ENCODE data around the gene COX5A.
A peak's percentile ranks its signal among the peaks of the same experiment; 100 is the strongest.

DNA sequence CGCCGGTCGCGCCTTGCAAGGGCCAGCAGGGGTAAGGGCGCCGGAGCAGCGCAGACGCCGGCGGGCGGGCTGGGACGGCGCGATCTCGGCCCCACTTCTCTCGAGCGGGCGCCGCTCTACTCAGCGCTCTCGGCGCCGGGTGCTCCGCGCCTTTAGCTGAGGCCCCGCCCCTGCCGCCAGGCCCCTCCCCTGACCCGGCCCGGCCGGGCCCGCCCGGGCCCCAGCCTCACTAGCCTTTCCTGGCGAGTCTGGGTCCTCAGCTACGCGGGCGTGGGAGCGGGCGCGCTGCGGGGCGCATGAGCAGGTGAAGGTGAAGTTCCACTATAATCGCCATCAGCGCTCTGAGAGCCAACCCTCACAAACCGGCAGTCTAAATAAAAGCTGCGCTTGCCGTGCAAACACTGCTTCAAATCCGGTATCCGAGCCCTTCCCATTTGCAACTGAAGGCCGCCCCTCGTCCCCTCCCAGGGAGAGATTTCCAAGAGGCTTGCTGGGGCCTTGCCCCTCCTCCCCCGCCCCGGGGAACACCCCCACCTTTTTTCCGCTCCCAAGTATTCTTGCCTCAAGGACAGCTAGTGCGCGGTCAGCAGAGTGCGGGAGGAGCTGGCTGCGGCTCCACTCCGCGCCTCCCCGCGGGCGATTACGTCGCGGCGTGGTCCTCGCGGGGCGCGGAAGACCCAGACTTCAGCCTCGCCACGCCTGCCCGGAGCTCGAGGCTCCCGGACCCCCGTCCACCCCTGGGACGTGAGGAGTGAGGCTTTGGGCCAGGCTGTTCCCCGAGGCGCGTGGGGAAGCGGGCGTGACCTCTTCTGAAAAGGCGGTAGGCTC, 19.0 kb upstream of the COX5A start, which contains the start of gene RPP25:
- TF ChIP-seq, protein P1, sequence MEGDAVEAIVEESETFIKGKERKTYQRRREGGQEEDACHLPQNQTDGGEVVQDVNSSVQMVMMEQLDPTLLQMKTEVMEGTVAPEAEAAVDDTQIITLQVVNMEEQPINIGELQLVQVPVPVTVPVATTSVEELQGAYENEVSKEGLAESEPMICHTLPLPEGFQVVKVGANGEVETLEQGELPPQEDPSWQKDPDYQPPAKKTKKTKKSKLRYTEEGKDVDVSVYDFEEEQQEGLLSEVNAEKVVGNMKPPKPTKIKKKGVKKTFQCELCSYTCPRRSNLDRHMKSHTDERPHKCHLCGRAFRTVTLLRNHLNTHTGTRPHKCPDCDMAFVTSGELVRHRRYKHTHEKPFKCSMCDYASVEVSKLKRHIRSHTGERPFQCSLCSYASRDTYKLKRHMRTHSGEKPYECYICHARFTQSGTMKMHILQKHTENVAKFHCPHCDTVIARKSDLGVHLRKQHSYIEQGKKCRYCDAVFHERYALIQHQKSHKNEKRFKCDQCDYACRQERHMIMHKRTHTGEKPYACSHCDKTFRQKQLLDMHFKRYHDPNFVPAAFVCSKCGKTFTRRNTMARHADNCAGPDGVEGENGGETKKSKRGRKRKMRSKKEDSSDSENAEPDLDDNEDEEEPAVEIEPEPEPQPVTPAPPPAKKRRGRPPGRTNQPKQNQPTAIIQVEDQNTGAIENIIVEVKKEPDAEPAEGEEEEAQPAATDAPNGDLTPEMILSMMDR (IDR thresholded peaks at IDR 0.05; ENCODE audit: poor library complexity, severe bottlenecking), result no peak
- peak; percentile 6 for TF ChIP-seq POLR2AphosphoS5 (IDR thresholded peaks at IDR 0.05)
- no peak for TF ChIP-seq MXI1 (conservative IDR thresholded peaks at IDR 0.05; ENCODE audit: poor library complexity, severe bottlenecking)
- TF ChIP-seq TAF1 (IDR thresholded peaks at IDR 0.05; ENCODE audit: low read depth), result no peak

Measured in neural cell (in vitro differentiated cells).